IMR-90 (cell line): ENCODE measurements around the gene MED12L. TPM values are rescaled to one million over a fixed set of nuclear protein-coding genes. Genes with fewer than 3 reads are reported as not detected.

Experiments used
- ATAC-seq: fragments of 200-7000 bp; cut with Tn5 transposase; 2 replicates; pipeline ENCODE4 v1.9.1; 2020; ENCODE audit warnings: low read depth, mild to moderate bottlenecking, moderate library complexity
- BruUV-seq: library from RNA; stranded (reverse); fragments of 400-500 nt; replicated peaks from 2 replicates; lab custom pipeline; 2021; lab: Mats Ljungman, UMichigan
- CTCF ChIA-PET: fragments of 300-600 bp; formaldehyde crosslinking; extraction: SDS; loops from one replicate; lab custom pipeline; 2021; ENCODE audit warnings: antibody characterized with exemption; lab: Yijun Ruan, JAX
- POLR2A ChIA-PET: fragments of 300-600 bp; sonication (Branson Sonifier 250); formaldehyde crosslinking; loops from one replicate; lab custom pipeline; 2022; ENCODE audit warnings: antibody characterized with exemption; ENCODE audit not compliant: unreplicated experiment; lab: Charles Lee
- DNase-seq: peaks from one replicate; pipeline ENCODE4 v3.0.0; 2013
- H2AFZ ChIP-seq: replicated peaks from 2 replicates; pipeline ENCODE3; 2013; ENCODE audit warnings: low read length, mild to moderate bottlenecking; ENCODE audit not compliant: poor library complexity
- H2AK5ac ChIP-seq: 2 replicates; pipeline ENCODE4 v1.6.1; 2013; ENCODE audit warnings: low read depth, low read length, inconsistent platforms
- H2AK9ac ChIP-seq: replicated peaks from 2 replicates; pipeline ENCODE3; 2013; ENCODE audit warnings: mild to moderate bottlenecking, low read depth, low read length, moderate library complexity; ENCODE audit not compliant: poor library complexity
- H2BK120ac ChIP-seq: 2 replicates; pipeline ENCODE4 v1.6.1; 2013; ENCODE audit warnings: low read depth, low read length, inconsistent platforms
- H2BK15ac ChIP-seq: 3 replicates; pipeline ENCODE4 v1.6.1; 2013; ENCODE audit warnings: low read depth, low read length, inconsistent platforms
- H2BK20ac ChIP-seq: 2 replicates; pipeline ENCODE4 v1.6.1; 2013; ENCODE audit warnings: low read depth, mild to moderate bottlenecking, inconsistent platforms, low read length, moderate library complexity
- H2BK5ac ChIP-seq: 2 replicates; pipeline ENCODE4 v1.6.1; 2013; ENCODE audit warnings: mild to moderate bottlenecking, low read depth, low read length, inconsistent platforms; ENCODE audit not compliant: poor library complexity, severe bottlenecking
- H3K14ac ChIP-seq: replicated peaks from 2 replicates; pipeline ENCODE4 v1.6.1; 2013; ENCODE audit warnings: low read depth, low read length, inconsistent platforms
- H3K18ac ChIP-seq: 2 replicates; pipeline ENCODE4 v1.6.1; 2013; ENCODE audit warnings: low read depth, low read length, control low read depth
- H3K23ac ChIP-seq: 2 replicates; pipeline ENCODE4 v1.6.1; 2013; ENCODE audit warnings: low read depth, low read length, inconsistent platforms
- H3K27ac ChIP-seq: 2 replicates; pipeline ENCODE4 v1.5.1; 2013; ENCODE audit warnings: mild to moderate bottlenecking, control low read depth, low read length; ENCODE audit not compliant: insufficient read depth
- H3K27me3 ChIP-seq: 2 replicates; pipeline ENCODE4 v1.6.1; 2013; ENCODE audit warnings: low read length; ENCODE audit not compliant: control insufficient read depth, insufficient read depth
- H3K36me3 ChIP-seq: 2 replicates; pipeline ENCODE4 v1.6.1; 2013; ENCODE audit warnings: low read length, mixed read lengths; ENCODE audit not compliant: control insufficient read depth, insufficient read depth
- H3K4ac ChIP-seq: 2 replicates; pipeline ENCODE4 v1.6.1; 2013; ENCODE audit warnings: low read depth, low read length, inconsistent platforms
- H3K4me1 ChIP-seq: 2 replicates; pipeline ENCODE4 v1.6.1; 2013; ENCODE audit warnings: low read length, mixed read lengths; ENCODE audit not compliant: control insufficient read depth, insufficient read depth
- H3K4me2 ChIP-seq: 2 replicates; pipeline ENCODE4 v1.6.1; 2013; ENCODE audit warnings: low read depth, mild to moderate bottlenecking, control low read depth, low read length, moderate library complexity
- H3K4me3 ChIP-seq: 2 replicates; pipeline ENCODE4 v1.5.1; 2013; ENCODE audit warnings: low read depth, mild to moderate bottlenecking, control low read depth, low read length, moderate library complexity; ENCODE audit not compliant: insufficient read depth
- H3K56ac ChIP-seq: 2 replicates; pipeline ENCODE4 v1.6.1; 2013; ENCODE audit warnings: low read length, inconsistent platforms; ENCODE audit not compliant: insufficient read depth; ENCODE audit errors: extremely low read depth
- H3K79me1 ChIP-seq, 2 experiments: 2 replicates each; pipeline ENCODE4 v1.6.1; 2013; ENCODE audit warnings: low read length in 2 of 2, inconsistent platforms in 1 of 2, low read depth in 1 of 2
- H3K9ac ChIP-seq: 2 replicates; pipeline ENCODE4 v1.6.1; 2013; ENCODE audit warnings: low read depth, low read length, control low read depth
- H3K9me1 ChIP-seq: 2 replicates; pipeline ENCODE4 v1.6.1; 2013; ENCODE audit warnings: low read length, inconsistent platforms; ENCODE audit not compliant: insufficient read depth
- H3K9me3 ChIP-seq: 2 replicates; pipeline ENCODE4 v1.6.1; 2013; ENCODE audit warnings: low read length; ENCODE audit not compliant: control insufficient read depth, insufficient read depth
- H4K20me1 ChIP-seq: 2 replicates; pipeline ENCODE4 v1.6.1; 2013; ENCODE audit warnings: low read length, inconsistent platforms; ENCODE audit not compliant: insufficient read depth
- H4K5ac ChIP-seq: 2 replicates; pipeline ENCODE4 v1.6.1; 2013; ENCODE audit warnings: mild to moderate bottlenecking, low read depth, low read length, control low read depth
- H4K8ac ChIP-seq, 2 experiments: 2 replicates each; pipeline ENCODE4 v1.6.1; 2013; ENCODE audit warnings: low read depth in 2 of 2, low read length in 2 of 2, control low read depth in 1 of 2, inconsistent platforms in 1 of 2
- H4K91ac ChIP-seq: 2 replicates; pipeline ENCODE4 v1.6.1; 2013; ENCODE audit warnings: low read depth, low read length, inconsistent platforms; ENCODE audit not compliant: insufficient read depth
- CEBPB ChIP-seq: IDR thresholded peaks from 2 replicates; pipeline ENCODE4 v1.6.1; 2012; ENCODE audit warnings: low read depth, low read length, improper control_type of control experiment
- CHD1 ChIP-seq: IDR thresholded peaks from 2 replicates; pipeline ENCODE4 v1.6.1; 2012; ENCODE audit warnings: low read depth, low read length, improper control_type of control experiment
- CTCF ChIP-seq: conservative IDR thresholded peaks from 2 replicates; pipeline ENCODE4 v1.5.1; 2012; ENCODE audit warnings: mild to moderate bottlenecking, low read depth, low read length, improper control_type of control experiment
- ELK1 ChIP-seq: fragments of 150-350 bp; IDR thresholded peaks from 2 replicates; pipeline ENCODE4 v1.6.1; 2016; ENCODE audit warnings: low read depth, mild to moderate bottlenecking, low read length, moderate library complexity, borderline replicate concordance
- FOS ChIP-seq: fragments of 150-350 bp; IDR thresholded peaks from 2 replicates; pipeline ENCODE4 v1.6.1; 2016; ENCODE audit warnings: low read depth, low read length
- MAFK ChIP-seq: IDR thresholded peaks from 2 replicates; pipeline ENCODE4 v1.6.1; 2012; ENCODE audit warnings: low read depth, low read length, improper control_type of control experiment
- MAZ ChIP-seq: IDR thresholded peaks from 2 replicates; pipeline ENCODE4 v1.6.1; 2012; ENCODE audit warnings: low read depth, mild to moderate bottlenecking, low read length, improper control_type of control experiment, moderate library complexity, borderline replicate concordance
- MXI1 ChIP-seq: IDR thresholded peaks from 2 replicates; pipeline ENCODE4 v1.6.1; 2012; ENCODE audit warnings: low read depth, mild to moderate bottlenecking, low read length, moderate library complexity, borderline replicate concordance
- NFE2L2 ChIP-seq: fragments of 150-350 bp; IDR thresholded peaks from 2 replicates; pipeline ENCODE4 v1.6.1; 2016; ENCODE audit warnings: low read depth, mild to moderate bottlenecking, low read length
- POLR2A ChIP-seq: IDR thresholded peaks from 2 replicates; pipeline ENCODE4 v1.6.1; 2012; ENCODE audit warnings: mild to moderate bottlenecking, low read depth, low read length
- RAD21 ChIP-seq: IDR thresholded peaks from 2 replicates; pipeline ENCODE4 v1.6.1; 2012; ENCODE audit warnings: low read length, improper control_type of control experiment
- RCOR1 ChIP-seq: IDR thresholded peaks from 2 replicates; pipeline ENCODE4 v1.6.1; 2012; ENCODE audit warnings: mild to moderate bottlenecking, low read length, improper control_type of control experiment; ENCODE audit not compliant: insufficient replicate concordance
- SMC3 ChIP-seq: fragments of 150-350 bp; IDR thresholded peaks from 2 replicates; pipeline ENCODE4 v1.6.1; 2016; ENCODE audit warnings: low read depth, mild to moderate bottlenecking, antibody characterized with exemption, low read length, moderate library complexity
- USF2 ChIP-seq: fragments of 150-350 bp; IDR thresholded peaks from 2 replicates; pipeline ENCODE4 v1.6.1; 2017; ENCODE audit warnings: mild to moderate bottlenecking, antibody characterized with exemption, low read length, low read depth
- WGBS, 2 experiments: methylation state at CpG; one replicate each; pipeline versions ENCODE4 v1.1.5 to v1.1.7; 2013; ENCODE audit warnings: missing lambda C conversion rate in 2 of 2; ENCODE audit not compliant: insufficient read length in 1 of 2; ENCODE audit errors: extremely low coverage in 2 of 2; 5-methylcytosine and 5-hydroxymethylcytosine counted together
- dilution Hi-C: fragments of 300-500 bp; cut with HindIII; formaldehyde crosslinking; loops from one replicate; pipeline ENCODE4 v1.14.3; 2018; ENCODE audit warnings: low sequenced_read_pairs; ENCODE audit not compliant: unreplicated experiment
- in situ Hi-C: fragments of 300-500 bp; cut with MboI; formaldehyde crosslinking; loops from 3 replicates; pipeline ENCODE4 v1.14.3; 2019; ENCODE audit warnings: low sequenced_read_pairs, inconsistent platforms, mixed read lengths
- intact Hi-C: fragments of 100-400 bp; cut with micrococcal nuclease; formaldehyde crosslinking; loops from 2 replicates; pipeline ENCODE4 v1.10.0; 2022
- polyA plus RNA-seq, 3 experiments: library from polyadenylated mRNA; depleted of rRNA; stranded (reverse); fragments of >200 nt; gene quantifications; 2 replicates each; pipeline ENCODE4 v1.2.3, GENCODE V29; 2012; ENCODE audit warnings: low replicate concordance in 1 of 3
- total RNA-seq: library from RNA; depleted of rRNA; stranded (reverse); fragments of >200 nt; gene quantifications from 2 replicates; pipeline ENCODE4 v1.2.3, GENCODE V29; 2012

MED12L gene
- total and polyA plus RNA-seq, 2 of the 4 experiments (the other 2 are of a cell fraction) = 0.05 to 0.18 TPM

GRCh38 chr3:151124476-151124875, 39.0 kb downstream of the MED12L start:
- H2BK5ac ChIP-seq = no peak overlapping the region

More at GRCh38 chr3:151124476-151124875, 39.0 kb downstream of the MED12L start:
- Histone ChIP-seq H2BK15ac (no peak overlapping the region), H4K8ac (no peak overlapping the region), H2BK120ac (no peak overlapping the region), H3K36me3 (no peaks in the 10 kb centered on the region), H2AK5ac (no peak overlapping the region), H3K4me1 (no peaks in the 10 kb centered on the region), H3K14ac (no peak overlapping the region), H3K27ac (no peak overlapping the region), H3K9ac (no peak overlapping the region), H3K9me3 (no peaks in the 10 kb centered on the region), H3K56ac (no peak overlapping the region), H3K4ac (no peak overlapping the region), H3K23ac (no peak overlapping the region), H4K91ac (no peak overlapping the region), H3K18ac (no peak overlapping the region), H4K5ac (no peak overlapping the region), H4K20me1 (no peaks in the 10 kb centered on the region), H3K27me3 (peaks cover 5% of the 10 kb centered on the region), H2AK9ac (no peak overlapping the region), H3K9me1 (no peaks in the 10 kb centered on the region), H3K4me2 (no peak overlapping the region), H3K79me1 (no peaks in the 10 kb centered on the region), H3K4me3 (no peak overlapping the region), H2AFZ (no peak overlapping the region), H2BK20ac (no peak overlapping the region)
- dilution Hi-C loops = no loop called here
- ChIA-PET CTCF (no interaction called here), POLR2A (no interaction called here)
- DNase-seq (no peak), ATAC-seq (no peak)
- WGBS, 2 experiments = no CpG with 5 or more reads among the region's 4 CpGs
- intact Hi-C loops = no loop called here
- no peak for TF ChIP-seq RCOR1
- TF ChIP-seq FOS = no peak
- TF ChIP-seq POLR2A = no peak
- no peak for TF ChIP-seq MAFK
- TF ChIP-seq CHD1 = no peak
- no peak for TF ChIP-seq NFE2L2
- no peak for TF ChIP-seq USF2
- TF ChIP-seq ELK1 = no peak
- no peak for TF ChIP-seq MAZ
- TF ChIP-seq MXI1 = no peak
- no peak for TF ChIP-seq RAD21
- TF ChIP-seq SMC3 = no peak
- TF ChIP-seq CEBPB = no peak
- TF ChIP-seq CTCF = no peak
- BruUV-seq = no TSS peak
- in situ Hi-C loops = no loop called here
